Liver (tissue), 9 donors: ENCODE results near the gene NME8. TPM values are rescaled to one million over a fixed set of nuclear protein-coding genes. Genes with fewer than 3 reads are reported as not detected.

Experiments used
- DNase-seq: peaks from one replicate; pipeline ENCODE4 v3.0.0-alpha.2; 2017; ENCODE audit warnings: low spot score
- H3K27ac ChIP-seq, 2 donors: one replicate each; pipeline ENCODE4 v1.7.0; 2013; ENCODE audit warnings: inconsistent platforms in 2 of 2, low read length in 2 of 2, control low read depth in 1 of 2, low read depth in 1 of 2, mild to moderate bottlenecking in 1 of 2
- H3K27me3 ChIP-seq, 4 donors: one replicate each; pipeline versions ENCODE4 v1.6.1 to v1.7.0; 2013; ENCODE audit warnings: low read length in 3 of 4, inconsistent platforms in 1 of 4, mild to moderate bottlenecking in 1 of 4, moderate library complexity in 1 of 4; ENCODE audit not compliant: control insufficient read depth in 4 of 4, insufficient read depth in 4 of 4
- H3K36me3 ChIP-seq, 4 donors: one replicate each; pipeline versions ENCODE4 v1.6.1 to v1.7.0; 2013; ENCODE audit warnings: low read length in 3 of 4, mild to moderate bottlenecking in 3 of 4, low read depth in 1 of 4, moderate library complexity in 1 of 4; ENCODE audit not compliant: control insufficient read depth in 4 of 4, insufficient read depth in 3 of 4
- H3K4me1 ChIP-seq, 4 donors: one replicate each; pipeline versions ENCODE4 v1.6.1 to v1.7.0; 2013; ENCODE audit warnings: low read length in 3 of 4, mild to moderate bottlenecking in 3 of 4, moderate library complexity in 1 of 4; ENCODE audit not compliant: control insufficient read depth in 4 of 4, insufficient read depth in 4 of 4
- H3K4me3 ChIP-seq, 3 donors: one replicate each; pipeline versions ENCODE4 v1.6.1 to v1.7.0; 2013; ENCODE audit warnings: low read length in 3 of 3, control low read depth in 1 of 3, low read depth in 1 of 3, mild to moderate bottlenecking in 1 of 3
- H3K9ac ChIP-seq, 2 donors: one replicate each; pipeline ENCODE4 v1.7.0; 2013; ENCODE audit warnings: low read length in 2 of 2, mild to moderate bottlenecking in 2 of 2, moderate library complexity in 2 of 2, control low read depth in 1 of 2, low read depth in 1 of 2
- H3K9me3 ChIP-seq, 4 donors: one replicate each; pipeline versions ENCODE4 v1.6.1 to v1.7.0; 2013; ENCODE audit warnings: low read length in 3 of 4; ENCODE audit not compliant: control insufficient read depth in 4 of 4
- EGR1 ChIP-seq, 2 donors: IDR thresholded peaks; 2 replicates each; pipeline ENCODE4 v1.6.1; 2016 to 2018; ENCODE audit warnings: antibody characterized with exemption in 2 of 2, low read depth in 2 of 2
- FOXA1 ChIP-seq: IDR thresholded peaks from 2 replicates; pipeline ENCODE4 v1.6.1; 2016; ENCODE audit warnings: antibody characterized with exemption
- FOXA2 ChIP-seq: IDR thresholded peaks from 2 replicates; pipeline ENCODE4 v1.6.1; 2016; ENCODE audit warnings: antibody characterized with exemption
- GABPA ChIP-seq, 2 donors: IDR thresholded peaks in 1 of 2; conservative IDR thresholded peaks in 1 of 2; 2 replicates each; pipeline ENCODE4 v1.6.1; 2016; ENCODE audit warnings: antibody characterized with exemption in 2 of 2, mild to moderate bottlenecking in 1 of 2, moderate library complexity in 1 of 2
- HNF4A ChIP-seq, 2 donors: conservative IDR thresholded peaks; 2 replicates each; pipeline ENCODE4 v1.6.1; 2016; ENCODE audit warnings: antibody characterized with exemption in 2 of 2, mild to moderate bottlenecking in 2 of 2
- HNF4G ChIP-seq: IDR thresholded peaks from 2 replicates; pipeline ENCODE4 v1.6.1; 2016; ENCODE audit warnings: antibody characterized with exemption
- JUND ChIP-seq, 2 donors: IDR thresholded peaks; 2 replicates each; pipeline ENCODE4 v1.6.1; 2016; ENCODE audit warnings: antibody characterized with exemption in 2 of 2
- NR2F2 ChIP-seq: IDR thresholded peaks from 2 replicates; pipeline ENCODE4 v1.6.1; 2016; ENCODE audit warnings: antibody characterized with exemption
- RAD21 ChIP-seq, 2 donors: IDR thresholded peaks; 2 replicates each; pipeline ENCODE4 v1.6.1; 2016; ENCODE audit warnings: antibody characterized with exemption in 2 of 2, mild to moderate bottlenecking in 2 of 2
- RXRA ChIP-seq, 2 donors: IDR thresholded peaks; 2 replicates each; pipeline ENCODE4 v1.6.1; 2017 to 2018; ENCODE audit warnings: antibody characterized with exemption in 2 of 2, mild to moderate bottlenecking in 1 of 2
- SP1 ChIP-seq: IDR thresholded peaks from 2 replicates; pipeline ENCODE4 v1.6.1; 2018; ENCODE audit warnings: antibody characterized with exemption, mild to moderate bottlenecking
- TAF1 ChIP-seq: conservative IDR thresholded peaks from 2 replicates; pipeline ENCODE4 v1.6.1; 2016; ENCODE audit warnings: antibody characterized with exemption, mild to moderate bottlenecking
- YY1 ChIP-seq: IDR thresholded peaks from 2 replicates; pipeline ENCODE4 v1.6.1; 2016; ENCODE audit warnings: antibody characterized with exemption, mild to moderate bottlenecking
- WGBS: extraction: QIAGEN DNeasy Blood & Tissue Kit; methylation state at CpG from one replicate; pipeline ENCODE4 v1.1.7; 2013; 5-methylcytosine and 5-hydroxymethylcytosine counted together
- polyA plus RNA-seq, 2 donors: library from polyadenylated mRNA; stranded (reverse) in 1 of 2; unstranded in 1 of 2; fragments of 200-250 nt in 1 of 2; fragments of >200 nt in 1 of 2; fragmentation: Nextera tagmentation in 1 of 2; extraction: Ambion mirVana in 1 of 2; gene quantifications; one replicate each; pipeline versions ENCODE4 v1.2.1 to v1.2.3, GENCODE V29; 2013 to 2015
- total RNA-seq, 2 donors: library from RNA; depleted of rRNA; stranded (reverse); fragments of >200 nt; gene quantifications; one replicate each; pipeline ENCODE4 v1.2.3, GENCODE V29; 2014
- TF ChIP-seq, protein P1 (sequence below): IDR thresholded peaks from 2 replicates; pipeline ENCODE4 v1.6.1; 2016; ENCODE audit warnings: antibody characterized with exemption
- TF ChIP-seq, protein P2 (sequence below): IDR thresholded peaks from 2 replicates; pipeline ENCODE4 v1.6.1; 2016; ENCODE audit warnings: antibody characterized with exemption
- TF ChIP-seq, protein P3 (sequence below): fragments of 150-350 bp; IDR thresholded peaks from 2 replicates; pipeline ENCODE4 v1.5.1; 2017; ENCODE audit warnings: improper control_type of control experiment, low read depth, low read length; ENCODE audit not compliant: missing input control
- TF ChIP-seq, protein P4 (sequence below): IDR thresholded peaks from 2 replicates; pipeline ENCODE4 v1.6.1; 2016; ENCODE audit warnings: antibody characterized with exemption
- donor health status: healthy.
- donor health status: healthy.
- donor health status: healthy.
- donor health status: healthy.
- donor health status: healthy.

The NME8 gene
- total and polyA plus RNA-seq, 4 donors: 0.08 to 0.09 TPM; not detected in 2

DNA sequence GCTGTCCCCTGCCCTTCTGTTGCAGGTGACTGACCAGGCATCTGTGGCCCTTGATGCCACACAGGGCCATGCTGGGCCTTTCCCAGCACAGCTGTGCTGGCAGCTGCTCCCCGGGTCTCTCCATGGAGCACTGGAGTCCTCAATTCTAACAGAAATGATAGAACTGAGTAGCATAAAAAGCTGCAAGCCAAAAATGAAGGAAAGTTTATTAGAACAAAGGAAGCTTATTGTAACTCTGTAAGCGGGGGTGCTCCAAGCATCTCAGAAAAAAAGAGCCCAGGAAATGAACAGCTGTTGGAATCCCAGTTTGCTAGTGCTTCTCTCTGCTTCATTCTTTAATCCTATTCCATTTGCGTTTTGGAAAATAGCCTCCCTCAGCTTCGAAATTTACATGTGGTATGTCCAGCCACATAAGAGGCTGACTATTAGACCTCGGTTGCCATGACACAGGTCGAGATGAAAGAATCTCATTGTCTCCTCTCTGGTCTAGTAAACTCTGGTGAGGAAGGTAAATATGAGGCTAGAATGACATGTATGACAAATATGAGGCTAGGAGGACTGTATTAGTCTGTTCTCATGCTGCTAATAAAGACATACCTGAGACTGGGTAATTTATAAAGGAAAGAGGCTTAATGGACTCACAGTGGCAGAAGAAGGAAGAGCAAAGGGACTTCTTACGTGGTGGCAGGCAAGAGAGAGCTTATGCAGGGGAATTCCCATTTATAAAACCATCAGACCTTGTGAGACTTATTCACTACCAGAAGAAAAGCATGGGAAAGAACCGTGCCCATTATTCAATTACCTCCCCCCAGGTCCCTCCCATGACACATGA is 95.7 kb downstream of the NME8 start:
- TF ChIP-seq HNF4A (conservative IDR thresholded peaks at IDR 0.05) (no peak), FOXA2 (no peak), YY1 (no peak), FOXA1 (no peak), SP1 (no peak), JUND (IDR thresholded peaks at IDR 0.05) (no peak), RXRA (IDR thresholded peaks at IDR 0.05) (no peak), GABPA (IDR thresholded peaks at IDR 0.05 in 1 of 2, conservative IDR thresholded peaks at IDR 0.05 in 1 of 2) (no peak), RAD21 (IDR thresholded peaks at IDR 0.05) (no peak)
- Histone ChIP-seq H3K27ac (no peak overlapping the region), H3K27me3 (no peaks in the 10 kb centered on the region), H3K4me1 (peaks cover 0 to 11% (median 5%) of the 10 kb centered on the region in 4 donors), H3K36me3 (no peaks in the 10 kb centered on the region), H3K9me3 (no peaks in the 10 kb centered on the region), H3K4me3 (no peak overlapping the region), H3K9ac (no peak overlapping the region)
- no peak for DNase-seq
- 85% methylated on average over 8 of the region's 8 CpGs for WGBS

DNA sequence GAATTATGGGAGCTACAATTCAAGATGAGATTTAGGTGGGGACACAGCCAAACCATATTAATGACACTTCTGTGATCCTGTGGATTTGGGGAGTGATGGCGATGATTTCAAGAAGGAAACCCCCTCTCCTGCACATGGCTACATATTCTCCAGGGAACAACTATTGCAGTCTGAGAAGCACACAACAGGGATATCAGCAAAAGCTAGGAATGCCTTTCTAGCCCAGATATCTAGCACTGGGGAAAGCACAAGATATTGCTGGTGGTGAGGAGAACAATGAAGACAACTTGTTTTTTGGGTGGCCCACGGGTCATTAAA is 96.3 kb downstream of the NME8 start:
- Histone ChIP-seq H3K9ac (no peak overlapping the region), H3K4me1 (peaks cover 0 to 10% (median 4%) of the 10 kb centered on the region in 4 donors)
- 89% methylated on average over 2 of the region's 2 CpGs for WGBS

DNA sequence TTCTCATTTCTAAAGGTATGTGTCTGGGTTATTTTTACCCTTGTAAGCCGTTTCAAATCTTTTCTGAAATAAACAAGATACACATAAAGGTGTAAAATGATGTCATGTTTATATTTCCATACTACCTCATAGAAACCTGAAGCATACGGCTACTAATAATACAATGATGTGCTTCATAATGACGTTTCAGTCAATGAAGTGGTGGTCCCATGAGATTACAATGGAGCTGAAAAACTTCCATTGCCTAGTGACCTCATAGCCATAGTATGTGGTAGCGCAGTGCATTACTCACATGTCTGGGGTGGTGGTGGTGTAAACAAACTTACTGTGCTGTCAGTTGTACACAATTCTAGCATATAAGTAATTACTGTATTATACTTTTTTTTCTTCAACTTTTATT is 96.9 kb downstream of the NME8 start:
- Histone ChIP-seq H3K4me3 (no peak overlapping the region), H3K9me3 (no peaks in the 10 kb centered on the region), H3K9ac (no peak overlapping the region), H3K27ac (no peak overlapping the region), H3K36me3 (no peaks in the 10 kb centered on the region), H3K27me3 (no peaks in the 10 kb centered on the region), H3K4me1 (peaks cover 0 to 9% (median 4%) of the 10 kb centered on the region in 4 donors)
- WGBS: 90% methylated on average over 4 of the region's 4 CpGs
- no peak for DNase-seq
- TF ChIP-seq RXRA (IDR thresholded peaks at IDR 0.05): no peak
- TF ChIP-seq, protein P1, sequence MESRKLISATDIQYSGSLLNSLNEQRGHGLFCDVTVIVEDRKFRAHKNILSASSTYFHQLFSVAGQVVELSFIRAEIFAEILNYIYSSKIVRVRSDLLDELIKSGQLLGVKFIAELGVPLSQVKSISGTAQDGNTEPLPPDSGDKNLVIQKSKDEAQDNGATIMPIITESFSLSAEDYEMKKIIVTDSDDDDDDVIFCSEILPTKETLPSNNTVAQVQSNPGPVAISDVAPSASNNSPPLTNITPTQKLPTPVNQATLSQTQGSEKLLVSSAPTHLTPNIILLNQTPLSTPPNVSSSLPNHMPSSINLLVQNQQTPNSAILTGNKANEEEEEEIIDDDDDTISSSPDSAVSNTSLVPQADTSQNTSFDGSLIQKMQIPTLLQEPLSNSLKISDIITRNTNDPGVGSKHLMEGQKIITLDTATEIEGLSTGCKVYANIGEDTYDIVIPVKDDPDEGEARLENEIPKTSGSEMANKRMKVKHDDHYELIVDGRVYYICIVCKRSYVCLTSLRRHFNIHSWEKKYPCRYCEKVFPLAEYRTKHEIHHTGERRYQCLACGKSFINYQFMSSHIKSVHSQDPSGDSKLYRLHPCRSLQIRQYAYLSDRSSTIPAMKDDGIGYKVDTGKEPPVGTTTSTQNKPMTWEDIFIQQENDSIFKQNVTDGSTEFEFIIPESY: no peak
- TF ChIP-seq, protein P2, sequence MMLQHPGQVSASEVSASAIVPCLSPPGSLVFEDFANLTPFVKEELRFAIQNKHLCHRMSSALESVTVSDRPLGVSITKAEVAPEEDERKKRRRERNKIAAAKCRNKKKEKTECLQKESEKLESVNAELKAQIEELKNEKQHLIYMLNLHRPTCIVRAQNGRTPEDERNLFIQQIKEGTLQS: no peak
- no peak for TF ChIP-seq HNF4A (conservative IDR thresholded peaks at IDR 0.05)
- TF ChIP-seq YY1: no peak
- no peak for TF ChIP-seq TAF1
- TF ChIP-seq, protein P3, sequence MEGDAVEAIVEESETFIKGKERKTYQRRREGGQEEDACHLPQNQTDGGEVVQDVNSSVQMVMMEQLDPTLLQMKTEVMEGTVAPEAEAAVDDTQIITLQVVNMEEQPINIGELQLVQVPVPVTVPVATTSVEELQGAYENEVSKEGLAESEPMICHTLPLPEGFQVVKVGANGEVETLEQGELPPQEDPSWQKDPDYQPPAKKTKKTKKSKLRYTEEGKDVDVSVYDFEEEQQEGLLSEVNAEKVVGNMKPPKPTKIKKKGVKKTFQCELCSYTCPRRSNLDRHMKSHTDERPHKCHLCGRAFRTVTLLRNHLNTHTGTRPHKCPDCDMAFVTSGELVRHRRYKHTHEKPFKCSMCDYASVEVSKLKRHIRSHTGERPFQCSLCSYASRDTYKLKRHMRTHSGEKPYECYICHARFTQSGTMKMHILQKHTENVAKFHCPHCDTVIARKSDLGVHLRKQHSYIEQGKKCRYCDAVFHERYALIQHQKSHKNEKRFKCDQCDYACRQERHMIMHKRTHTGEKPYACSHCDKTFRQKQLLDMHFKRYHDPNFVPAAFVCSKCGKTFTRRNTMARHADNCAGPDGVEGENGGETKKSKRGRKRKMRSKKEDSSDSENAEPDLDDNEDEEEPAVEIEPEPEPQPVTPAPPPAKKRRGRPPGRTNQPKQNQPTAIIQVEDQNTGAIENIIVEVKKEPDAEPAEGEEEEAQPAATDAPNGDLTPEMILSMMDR: no peak
- TF ChIP-seq HNF4G: no peak
- no peak for TF ChIP-seq GABPA (IDR thresholded peaks at IDR 0.05 in 1 of 2, conservative IDR thresholded peaks at IDR 0.05 in 1 of 2)
- TF ChIP-seq NR2F2: no peak
- TF ChIP-seq, protein P4, sequence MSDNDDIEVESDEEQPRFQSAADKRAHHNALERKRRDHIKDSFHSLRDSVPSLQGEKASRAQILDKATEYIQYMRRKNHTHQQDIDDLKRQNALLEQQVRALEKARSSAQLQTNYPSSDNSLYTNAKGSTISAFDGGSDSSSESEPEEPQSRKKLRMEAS: no peak
- no peak for TF ChIP-seq RAD21 (IDR thresholded peaks at IDR 0.05)

More for the DNA sequence above, 96.3 kb downstream of the NME8 start:
- Histone ChIP-seq H3K27me3 (no peaks in the 10 kb centered on the region), H3K27ac (no peak overlapping the region), H3K4me3 (no peak overlapping the region), H3K9me3 (no peaks in the 10 kb centered on the region), H3K36me3 (no peaks in the 10 kb centered on the region)
- DNase-seq: no peak
- TF ChIP-seq, protein P3: no peak
- TF ChIP-seq, protein P2: no peak
- no peak for TF ChIP-seq HNF4G
- TF ChIP-seq RXRA (IDR thresholded peaks at IDR 0.05): no peak
- no peak for TF ChIP-seq NR2F2
- no peak for TF ChIP-seq EGR1 (IDR thresholded peaks at IDR 0.05; ENCODE audit: low read depth in 2 of 2)
- TF ChIP-seq FOXA1: no peak
- no peak for TF ChIP-seq TAF1
- TF ChIP-seq, protein P4: no peak
